PC-3 (cell line): ENCODE results near the gene OR3A1.

Experiments used
- CTCF ChIP-seq: fragments of 300-600 bp; sonication (generic); conservative IDR thresholded peaks from 2 replicates; pipeline ENCODE4 v1.5.1; 2017; ENCODE audit warnings: antibody characterized with exemption, low read depth, mild to moderate bottlenecking, low read length
- EZH2 ChIP-seq: fragments of 300-600 bp; sonication (generic); IDR thresholded peaks from one replicate; pipeline ENCODE4 v1.6.1; 2017; ENCODE audit warnings: antibody characterized with exemption, mild to moderate bottlenecking, low read length; ENCODE audit not compliant: unreplicated experiment
- EZH2phosphoT487 ChIP-seq: fragments of 300-600 bp; sonication (generic); IDR thresholded peaks from 2 replicates; pipeline ENCODE4 v1.6.1; 2018; ENCODE audit warnings: mild to moderate bottlenecking, antibody characterized with exemption, low read length, borderline replicate concordance

GRCh38 chr17:3298260-3298659 lies at the start of gene OR3A1:
- TF ChIP-seq CTCF: no peak
- TF ChIP-seq EZH2: no peak
- no peak for TF ChIP-seq EZH2phosphoT487
